ENCODE data around the gene FOXA2. TPM values are rescaled to one million over a fixed set of nuclear protein-coding genes. Genes with fewer than 3 reads are reported as not detected.
A peak's percentile ranks its signal among the peaks of the same experiment; 100 is the strongest.

The FOXA2 gene
- total and polyA plus RNA-seq, 9 of the 15 experiments (the other 6 are each of a cell fraction or from before 2014, with no cell fraction given) = 0.10 to 1.0 (median 0.25) TPM

GRCh38 chr20:22561965-22562577, 22.3 kb downstream of the FOXA2 start (continued):
- TF ChIP-seq CEBPG (CRISPR knock-in tag; IDR thresholded peaks at IDR 0.05) (no peak), CEBPG (tag; conservative IDR thresholded peaks at IDR 0.05 in 1 of 2, IDR thresholded peaks at IDR 0.05 in 1 of 2) (no peak), CREB3 (tag; conservative IDR thresholded peaks at IDR 0.05; ENCODE audit: low read depth) (no peak), HCFC1 (IDR thresholded peaks at IDR 0.05; ENCODE audit: low read depth, low read length) (no peak), BACH1 (tag; IDR thresholded peaks at IDR 0.05) (no peak), HINFP (tag; conservative IDR thresholded peaks at IDR 0.05; ENCODE audit: low read depth) (peak; percentile 77), ATF6 (CRISPR knock-in tag; IDR thresholded peaks at IDR 0.05) (no peak), USF2 (CRISPR knock-in tag; IDR thresholded peaks at IDR 0.05) (no peak), DLX4 (CRISPR knock-in tag; IDR thresholded peaks at IDR 0.05) (no peak), OTX1 (CRISPR knock-in tag; IDR thresholded peaks at IDR 0.05) (no peak), ZNF668 (CRISPR knock-in tag; IDR thresholded peaks at IDR 0.05) (no peak), ZNF146 (CRISPR knock-in tag; IDR thresholded peaks at IDR 0.05; ENCODE audit: unreplicated experiment) (no peak), E2F3 (CRISPR knock-in tag; IDR thresholded peaks at IDR 0.05) (no peak), BRF1 (IDR thresholded peaks at IDR 0.05; ENCODE audit: borderline replicate concordance, extremely low read depth, insufficient read length) (no peak), BRD9 (IDR thresholded peaks at IDR 0.05; ENCODE audit: low read depth, partially characterized antibody) (no peak), STAT5B (CRISPR knock-in tag; IDR thresholded peaks at IDR 0.05) (no peak), CAMTA2 (CRISPR knock-in tag; conservative IDR thresholded peaks at IDR 0.05) (no peak), CSDE1 (IDR thresholded peaks at IDR 0.05) (no peak)

Measured in K562 (cell line).